Measurements from ENCODE around the gene B4GALT5. TPM values are rescaled to one million over a fixed set of nuclear protein-coding genes. Genes with fewer than 3 reads are reported as not detected.

B4GALT5 gene
- total RNA-seq, 1 experiment from 2014 or later, result 77.0 TPM

- H3K14ac ChIP-seq (ENCODE audit: insufficient read depth, low read length), result no peak overlapping the region
- peaks cover 52 to 64% of the 10 kb centered on the region in 2 experiments for H3K4me1 Mint-ChIP-seq
- no peaks in the 10 kb centered on the region for H4K20me1 ChIP-seq (ENCODE audit: control insufficient read depth, insufficient read depth, insufficient read length)
These were observed 42.2 kb downstream of the B4GALT5 start for GRCh38 chr20:49671433-49671832.

More at GRCh38 chr20:49671433-49671832, 42.2 kb downstream of the B4GALT5 start:
- no peaks in the 10 kb centered on the region for H3K23me2 ChIP-seq (ENCODE audit: insufficient read length, low read depth, low read length, poor library complexity, severe bottlenecking)
- no peak overlapping the region for H2BK20ac ChIP-seq (ENCODE audit: low read depth, low read length, poor library complexity, severe bottlenecking)
- Mint-ChIP-seq H3K36me3 (ENCODE audit: insufficient read depth in 1 of 3, low read depth in 3 of 3) (peaks cover 0 to 4% (median 0%) of the 10 kb centered on the region in 3 experiments; a peak in 1 of 7 replicates), H3K27me3 (ENCODE audit: low read depth) (no peaks in the 10 kb centered on the region), H3K27ac (no peak overlapping the region), H3K9me3 (no peaks in the 10 kb centered on the region; a peak in 1 of 5 replicates), H3K4me3 (no peak overlapping the region)
- no peaks in the 10 kb centered on the region for H3K27me3 ChIP-seq (ENCODE audit: insufficient read depth, low read length)
- H2BK12ac ChIP-seq (ENCODE audit: insufficient read length, low read depth, low read length), result no peak overlapping the region
- H3K4ac ChIP-seq (ENCODE audit: low read depth, low read length), result no peak overlapping the region
- H2BK120ac ChIP-seq (ENCODE audit: low read depth, low read length, poor library complexity, severe bottlenecking), result no peak overlapping the region
- no peak overlapping the region for H3T11ph ChIP-seq (ENCODE audit: low read length)
- WGBS (ENCODE audit: extremely low coverage, insufficient read length, low lambda C conversion rate), result no CpG with 5 or more reads among the region's 1 CpG
- no peak overlapping the region for H3K18ac ChIP-seq (ENCODE audit: insufficient read length, low read depth, low read length)
- H4K8ac ChIP-seq (replicated peaks; ENCODE audit: insufficient read length, low read depth, low read length), result no peak overlapping the region
- H2BK15ac ChIP-seq (ENCODE audit: low read depth, low read length), result no peak overlapping the region
- TF ChIP-seq CTCF (conservative IDR thresholded peaks at IDR 0.05), result no peak
- no peak overlapping the region for H3K4me2 ChIP-seq (ENCODE audit: insufficient read depth, insufficient read length, low read length)
- no peak overlapping the region for H4K5ac ChIP-seq (ENCODE audit: insufficient read length, low read depth, low read length)
- no peak overlapping the region for H2BK5ac ChIP-seq (ENCODE audit: insufficient read length, low read length)
- no peaks in the 10 kb centered on the region for H3K79me1 ChIP-seq (ENCODE audit: insufficient read depth, low read depth, low read length, poor library complexity, severe bottlenecking)
- no peak overlapping the region for H3K9ac ChIP-seq (ENCODE audit: extremely low read depth, insufficient read length, low read length)
- peaks cover 10% of the 10 kb centered on the region; the same call in 1 of the 2 replicates for H3K4me1 ChIP-seq (ENCODE audit: insufficient read depth, low read length)
- no peak overlapping the region for H3K23ac ChIP-seq (ENCODE audit: insufficient read length, low read depth, low read length)
- peaks cover 55% of the 10 kb centered on the region; the same call in 1 of the 2 replicates for H3K79me2 ChIP-seq (ENCODE audit: insufficient read depth, low read length)
- H3K9me3 ChIP-seq (ENCODE audit: control insufficient read depth, low read depth, low read length), result no peaks in the 10 kb centered on the region
- no peak for DNase-seq
- no peak overlapping the region for H3K27ac ChIP-seq (ENCODE audit: insufficient read length, low read depth, low read length)
- H2AFZ ChIP-seq (ENCODE audit: low read length), result no peak overlapping the region
- H3K56ac ChIP-seq (ENCODE audit: insufficient read length, low read depth, low read length), result no peak overlapping the region
- H4K91ac ChIP-seq (ENCODE audit: insufficient read length, low read depth, low read length), result no peak overlapping the region
- H2AK5ac ChIP-seq (ENCODE audit: insufficient read length, low read length), result no peak overlapping the region
